Endothelial cell of umbilical vein (primary cell): ENCODE data around the gene B4GALNT3.

Experiments
- EZH2 ChIP-seq: IDR thresholded peaks from 2 replicates; pipeline ENCODE4 v1.6.1; 2012; ENCODE audit warnings: borderline replicate concordance, low read depth, mild to moderate bottlenecking, moderate library complexity, low read length, inconsistent platforms; ENCODE audit not compliant: severe bottlenecking
- JUN ChIP-seq: IDR thresholded peaks from 2 replicates; pipeline ENCODE4 v1.6.1; 2011; ENCODE audit warnings: borderline replicate concordance, low read depth; ENCODE audit not compliant: insufficient read length, insufficient read depth
- POLR2A ChIP-seq: IDR thresholded peaks from 2 replicates; pipeline ENCODE4 v1.6.1; 2012; ENCODE audit warnings: low read depth, mild to moderate bottlenecking, control low read depth, low read length
- POLR2AphosphoS5 ChIP-seq: IDR thresholded peaks from 2 replicates; pipeline ENCODE4 v1.6.1; 2012; ENCODE audit warnings: low read depth, mild to moderate bottlenecking, control low read depth, low read length, moderate library complexity; ENCODE audit not compliant: insufficient read depth
- TF ChIP-seq, protein P1 (sequence below), 2 donors: IDR thresholded peaks; 1 replicate in 1 of 2; 2 replicates in 1 of 2; pipeline ENCODE4 v1.5.1; 2011; ENCODE audit warnings: low read length in 2 of 2, mild to moderate bottlenecking in 2 of 2, moderate library complexity in 2 of 2, control low read depth in 1 of 2, inconsistent platforms in 1 of 2, low read depth in 1 of 2; ENCODE audit not compliant: insufficient read depth in 1 of 2; ENCODE audit errors: extremely low read depth in 1 of 2
- TF ChIP-seq, protein P2 (sequence below): IDR thresholded peaks from 2 replicates; pipeline ENCODE4 v1.6.1; 2011; ENCODE audit not compliant: insufficient read depth, insufficient read length

DNA sequence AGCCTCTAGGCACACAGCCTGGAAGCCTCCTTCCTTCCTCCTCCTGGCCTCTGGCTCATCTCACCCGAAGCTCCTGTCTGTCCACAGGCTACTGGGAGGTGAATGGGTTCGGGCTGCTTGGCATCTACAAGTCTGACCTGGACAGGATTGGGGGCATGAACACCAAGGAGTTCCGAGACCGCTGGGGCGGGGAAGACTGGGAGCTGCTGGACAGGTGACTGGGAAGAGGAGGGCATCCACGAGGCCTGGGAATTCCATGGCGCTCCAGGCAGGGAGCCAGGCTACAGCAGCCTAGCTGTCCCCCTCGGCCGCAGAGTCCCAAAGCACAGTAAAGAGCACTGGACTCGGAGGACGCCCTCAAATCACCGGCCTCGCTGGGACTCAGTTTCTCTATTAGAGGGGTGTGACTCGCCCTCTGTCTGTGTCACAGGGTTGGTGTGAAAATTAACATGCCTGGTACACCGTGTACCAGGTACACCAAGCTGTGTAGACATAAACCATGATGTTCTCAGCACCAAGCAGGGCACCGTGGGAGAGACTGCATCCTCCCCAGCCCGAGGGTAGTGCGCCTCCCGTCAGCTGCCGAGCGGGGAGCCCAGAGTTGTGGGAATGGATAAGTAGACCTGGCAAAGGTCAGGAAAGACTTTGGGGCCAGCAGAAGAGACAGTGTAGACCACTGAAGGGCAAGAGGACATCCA, 99.6 kb downstream of the B4GALNT3 start:
- TF ChIP-seq, protein P1, sequence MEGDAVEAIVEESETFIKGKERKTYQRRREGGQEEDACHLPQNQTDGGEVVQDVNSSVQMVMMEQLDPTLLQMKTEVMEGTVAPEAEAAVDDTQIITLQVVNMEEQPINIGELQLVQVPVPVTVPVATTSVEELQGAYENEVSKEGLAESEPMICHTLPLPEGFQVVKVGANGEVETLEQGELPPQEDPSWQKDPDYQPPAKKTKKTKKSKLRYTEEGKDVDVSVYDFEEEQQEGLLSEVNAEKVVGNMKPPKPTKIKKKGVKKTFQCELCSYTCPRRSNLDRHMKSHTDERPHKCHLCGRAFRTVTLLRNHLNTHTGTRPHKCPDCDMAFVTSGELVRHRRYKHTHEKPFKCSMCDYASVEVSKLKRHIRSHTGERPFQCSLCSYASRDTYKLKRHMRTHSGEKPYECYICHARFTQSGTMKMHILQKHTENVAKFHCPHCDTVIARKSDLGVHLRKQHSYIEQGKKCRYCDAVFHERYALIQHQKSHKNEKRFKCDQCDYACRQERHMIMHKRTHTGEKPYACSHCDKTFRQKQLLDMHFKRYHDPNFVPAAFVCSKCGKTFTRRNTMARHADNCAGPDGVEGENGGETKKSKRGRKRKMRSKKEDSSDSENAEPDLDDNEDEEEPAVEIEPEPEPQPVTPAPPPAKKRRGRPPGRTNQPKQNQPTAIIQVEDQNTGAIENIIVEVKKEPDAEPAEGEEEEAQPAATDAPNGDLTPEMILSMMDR (IDR thresholded peaks at IDR 0.05; ENCODE audit: extremely low read depth in 1 of 2, insufficient read depth in 1 of 2, low read depth in 1 of 2, low read length in 2 of 2): no peak
- TF ChIP-seq POLR2A (no peak), EZH2 (no peak), POLR2AphosphoS5 (no peak), JUN (no peak)
- TF ChIP-seq, protein P2, sequence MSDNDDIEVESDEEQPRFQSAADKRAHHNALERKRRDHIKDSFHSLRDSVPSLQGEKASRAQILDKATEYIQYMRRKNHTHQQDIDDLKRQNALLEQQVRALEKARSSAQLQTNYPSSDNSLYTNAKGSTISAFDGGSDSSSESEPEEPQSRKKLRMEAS: no peak
